Peyer's patch (tissue), 4 donors: ENCODE measurements around the gene TCEAL1. TPM values are rescaled to one million over a fixed set of nuclear protein-coding genes. Genes with fewer than 3 reads are reported as not detected.

Source experiments
- DNase-seq, 3 donors: peaks; one replicate each; pipeline ENCODE4 v3.0.0-alpha.2; 2017 to 2019
- H3K27ac ChIP-seq, 4 donors: fragments of 200-600 bp; sonication (generic); one replicate each; pipeline ENCODE4 v1.5.1; 2016 to 2019
- H3K27me3 ChIP-seq, 2 donors: fragments of 200-600 bp; sonication (generic); one replicate each; pipeline ENCODE4 v1.5.1; 2019
- H3K36me3 ChIP-seq, 3 donors: fragments of 200-600 bp; sonication (generic); one replicate each; pipeline ENCODE4 v1.5.1; 2016 to 2019
- H3K4me1 ChIP-seq, 4 donors: fragments of 200-600 bp; sonication (generic); one replicate each; pipeline ENCODE4 v1.5.1; 2016 to 2019
- H3K4me3 ChIP-seq, 4 donors: fragments of 200-600 bp; sonication (generic); 1 replicate in 3 of 4; 2 replicates in 1 of 4; pipeline ENCODE4 v1.5.1; 2016 to 2019; ENCODE audit warnings: mild to moderate bottlenecking in 1 of 4
- H3K9me3 ChIP-seq, 4 donors: fragments of 200-600 bp; sonication (generic); one replicate each; pipeline ENCODE4 v1.5.1; 2016 to 2019; ENCODE audit warnings: mild to moderate bottlenecking in 1 of 4
- POLR2A ChIP-seq, 2 donors: fragments of 450-650 bp; IDR thresholded peaks; one replicate each; pipeline ENCODE4 v1.5.1; 2017; ENCODE audit warnings: antibody characterized with exemption in 2 of 2, mild to moderate bottlenecking in 2 of 2, moderate library complexity in 2 of 2
- total RNA-seq, 4 donors: library from RNA; depleted of rRNA; stranded (reverse); fragments of >200 nt; gene quantifications; one replicate each; pipeline ENCODE4 v1.1.0, GENCODE V29; 2016
- TF ChIP-seq, protein P1 (sequence below), 6 experiments: fragments of 450-650 bp in 4 of 6; fragments of 200-600 bp in 2 of 6; sonication (generic) in 1 of 6; IDR thresholded peaks; one replicate each; pipeline ENCODE4 v1.5.1; 2017 to 2019; ENCODE audit warnings: antibody characterized with exemption in 6 of 6, mild to moderate bottlenecking in 3 of 6, moderate library complexity in 1 of 6

TCEAL1 gene
- total RNA-seq, 4 donors from 2014 or later, result 21.2 to 38.8 (median 31.4) TPM

DNA sequence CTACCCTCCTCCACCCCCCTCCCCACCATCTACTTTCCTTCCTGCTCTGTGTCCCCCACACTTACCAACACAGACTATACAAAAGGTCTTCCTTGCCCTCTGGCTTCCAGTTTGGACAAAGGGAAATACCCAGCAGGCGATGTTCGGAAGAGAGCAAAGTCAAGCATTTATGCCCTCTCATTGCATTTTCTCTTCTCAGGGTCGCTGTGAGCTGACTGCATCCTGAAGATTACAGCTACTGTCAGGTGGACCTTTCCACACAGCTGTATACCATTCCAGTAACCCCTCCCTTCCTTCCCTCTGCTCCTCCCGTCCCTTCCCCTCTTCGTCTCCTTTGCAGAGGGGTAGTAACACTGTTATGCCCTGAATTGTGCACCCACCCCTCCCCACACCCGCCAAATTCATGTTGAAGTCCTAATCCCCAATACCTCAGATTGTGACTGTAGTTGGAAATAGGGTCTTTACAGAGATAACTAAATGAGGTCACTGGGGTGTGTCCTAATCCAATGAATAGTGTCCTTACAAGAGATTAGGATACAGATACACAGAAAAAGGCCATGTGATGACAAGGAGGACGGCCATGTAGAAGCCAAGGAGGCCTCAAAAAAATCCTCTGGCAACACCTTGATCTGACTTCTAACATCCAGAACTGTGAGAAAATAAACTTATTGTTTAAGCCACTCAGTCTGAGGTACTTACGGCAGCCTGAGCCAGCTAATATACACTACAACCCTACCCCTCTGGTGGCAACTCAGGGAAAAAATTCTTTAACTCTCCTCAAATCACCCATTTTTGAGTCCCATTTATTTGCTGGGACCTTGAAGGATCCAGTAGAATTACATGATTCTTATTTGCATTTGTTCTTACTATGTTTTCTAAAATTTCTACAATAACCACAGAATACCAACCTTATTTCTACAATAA, 46.0 kb downstream of the TCEAL1 start:
- Histone ChIP-seq H3K36me3 (peaks cover 0 to 31% (median 0%) of the 10 kb centered on the region in 3 donors), H3K9me3 (no peaks in the 10 kb centered on the region), H3K27me3 (no peaks in the 10 kb centered on the region), H3K4me1 (no peaks in the 10 kb centered on the region), H3K27ac (no peak overlapping the region), H3K4me3 (no peak overlapping the region)
- no peak for DNase-seq
- no peak for TF ChIP-seq POLR2A (IDR thresholded peaks at IDR 0.05)

DNA sequence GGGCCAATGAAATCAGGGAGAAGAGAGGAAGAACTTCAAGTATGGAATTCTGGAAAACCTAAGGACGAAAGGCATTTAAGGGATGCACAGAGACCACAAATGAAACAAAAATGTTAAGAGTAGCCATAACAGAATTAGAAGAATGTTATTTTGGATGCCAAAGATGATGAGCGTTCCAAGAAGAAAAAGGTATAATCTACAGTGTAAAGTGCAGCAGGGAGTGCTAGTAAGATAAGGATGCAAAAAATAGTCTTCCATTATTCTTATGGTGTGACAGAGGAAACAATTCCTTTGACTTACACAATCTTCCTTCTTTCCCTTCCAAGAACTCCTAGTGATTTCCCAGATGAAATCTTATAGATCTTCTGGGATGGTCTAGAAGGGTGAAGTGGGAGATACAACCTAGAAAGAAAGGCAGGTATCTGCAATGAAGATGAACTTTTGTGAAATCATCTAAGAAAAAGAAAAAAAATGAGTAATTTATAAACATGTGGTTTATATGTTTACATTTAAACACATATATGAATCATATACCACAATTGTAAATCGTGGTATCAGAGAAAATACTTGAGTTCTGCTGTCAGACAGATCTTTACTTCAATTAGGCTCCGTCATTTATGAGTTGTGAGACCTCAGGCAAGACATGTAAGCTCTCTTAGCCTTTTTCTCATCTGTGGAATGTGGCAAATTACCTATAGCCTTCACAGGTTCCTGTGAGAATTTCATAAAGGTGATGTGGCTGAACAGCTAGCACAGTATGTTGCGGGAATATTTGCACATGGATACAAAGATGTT, 49.6 kb downstream of the TCEAL1 start:
- no peak for DNase-seq
- TF ChIP-seq, protein P1, sequence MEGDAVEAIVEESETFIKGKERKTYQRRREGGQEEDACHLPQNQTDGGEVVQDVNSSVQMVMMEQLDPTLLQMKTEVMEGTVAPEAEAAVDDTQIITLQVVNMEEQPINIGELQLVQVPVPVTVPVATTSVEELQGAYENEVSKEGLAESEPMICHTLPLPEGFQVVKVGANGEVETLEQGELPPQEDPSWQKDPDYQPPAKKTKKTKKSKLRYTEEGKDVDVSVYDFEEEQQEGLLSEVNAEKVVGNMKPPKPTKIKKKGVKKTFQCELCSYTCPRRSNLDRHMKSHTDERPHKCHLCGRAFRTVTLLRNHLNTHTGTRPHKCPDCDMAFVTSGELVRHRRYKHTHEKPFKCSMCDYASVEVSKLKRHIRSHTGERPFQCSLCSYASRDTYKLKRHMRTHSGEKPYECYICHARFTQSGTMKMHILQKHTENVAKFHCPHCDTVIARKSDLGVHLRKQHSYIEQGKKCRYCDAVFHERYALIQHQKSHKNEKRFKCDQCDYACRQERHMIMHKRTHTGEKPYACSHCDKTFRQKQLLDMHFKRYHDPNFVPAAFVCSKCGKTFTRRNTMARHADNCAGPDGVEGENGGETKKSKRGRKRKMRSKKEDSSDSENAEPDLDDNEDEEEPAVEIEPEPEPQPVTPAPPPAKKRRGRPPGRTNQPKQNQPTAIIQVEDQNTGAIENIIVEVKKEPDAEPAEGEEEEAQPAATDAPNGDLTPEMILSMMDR (IDR thresholded peaks at IDR 0.05), result no peak
- no peak overlapping the region for H3K27ac ChIP-seq
- H3K9me3 ChIP-seq, result no peaks in the 10 kb centered on the region
- no peaks in the 10 kb centered on the region for H3K4me1 ChIP-seq
- H3K36me3 ChIP-seq, result peaks cover 0 to 42% (median 0%) of the 10 kb centered on the region in 3 donors
- no peak overlapping the region for H3K4me3 ChIP-seq
- no peaks in the 10 kb centered on the region for H3K27me3 ChIP-seq

Other genes starting within 250 kb of the TCEAL1 start
- gene RAB40A, start 109.5 kb upstream of the TCEAL1 start, total RNA-seq, result under 1 TPM in 1 of 4 donors, not detected in 3; 0.70 TPM
- 10 to 100 TPM; 11.5 to 94.9 (median 18.8) TPM for gene TCEAL4, start 43.5 kb upstream of the TCEAL1 start, total RNA-seq
- gene TCEAL3, start 21.0 kb upstream of the TCEAL1 start, total RNA-seq, result 1 to 10 TPM; 3.2 to 9.9 (median 4.8) TPM
- 100 to 1,000 TPM; 113 to 280 (median 168) TPM for gene MORF4L2, start 57.7 kb downstream of the TCEAL1 start, total RNA-seq
- gene TMEM31, start 81.9 kb downstream of the TCEAL1 start, total RNA-seq, result not detected
- 10 to 100 TPM in 1 of 4 donors, 1 to 10 TPM in 3; 1.6 to 12.4 (median 3.1) TPM for gene PLP1, start 147.9 kb downstream of the TCEAL1 start, total RNA-seq
- gene RAB9B, start 203.3 kb downstream of the TCEAL1 start, total RNA-seq, result 1 to 10 TPM in 2 of 4 donors, under 1 TPM in 1, not detected in 1; 0.35 to 1.2 (median 1.0) TPM